Right forelimb (tissue), 1 donor: Measurements from ENCODE around the gene NINJ1.

ENCODE experiments used
- DNase-seq: peaks from one replicate; pipeline ENCODE4 v3.0.0-alpha.2; 2018

Gene NINJ1

GRCh38 chr9:93086447-93087224 is 47.4 kb downstream of the NINJ1 start:
- DNase-seq = peak; percentile 30

DNA sequence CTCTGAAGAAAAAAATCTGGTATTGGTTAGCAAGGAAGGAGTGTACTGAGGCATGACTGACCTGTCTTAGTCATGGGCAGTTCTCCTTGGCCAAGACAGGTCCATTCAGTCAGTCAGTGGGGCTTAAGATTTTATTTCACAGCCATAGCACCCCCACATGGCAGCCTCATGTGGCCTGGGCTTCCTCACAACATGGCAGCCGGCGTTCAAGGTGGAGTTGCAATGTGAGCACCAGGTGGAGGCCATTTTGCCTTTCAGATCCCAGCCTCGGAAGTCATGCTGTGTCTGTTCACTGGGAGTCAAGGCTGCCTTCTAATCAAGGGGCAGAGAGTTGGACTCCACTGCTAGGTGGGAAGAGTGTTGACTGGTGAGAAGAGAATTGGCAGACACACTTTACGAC is 48.4 kb downstream of the NINJ1 start:
- DNase-seq = peak; percentile 11

GRCh38 chr9:93084471-93084881 is 49.6 kb downstream of the NINJ1 start:
- peak; percentile 28 for DNase-seq

GRCh38 chr9:93083592-93084470 is 50.2 kb downstream of the NINJ1 start:
- peak; percentile 30 for DNase-seq

- peak; percentile 46 for DNase-seq
Measured at GRCh38 chr9:93082841-93083411, 51.1 kb downstream of the NINJ1 start.

DNA sequence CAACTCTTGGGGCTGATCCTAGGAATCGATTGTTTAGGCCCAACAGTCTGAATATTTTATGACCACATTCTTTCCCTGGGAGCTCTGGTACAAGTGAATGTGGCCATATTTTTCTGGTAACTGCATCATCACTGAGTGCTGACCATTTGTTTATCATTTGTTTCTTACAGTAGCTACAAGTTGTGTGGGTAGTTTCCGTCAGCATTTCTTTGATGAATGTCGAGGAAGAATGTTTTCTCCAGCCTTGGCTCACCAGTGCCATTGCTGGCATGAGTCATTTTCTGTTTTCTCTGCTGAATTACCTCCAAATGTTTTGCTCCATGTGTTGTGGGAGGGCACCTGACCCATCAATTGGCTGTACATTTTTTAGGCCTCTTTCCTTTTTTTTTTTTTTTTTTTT is 52.1 kb downstream of the NINJ1 start:
- peak; percentile 9 for DNase-seq

DNA sequence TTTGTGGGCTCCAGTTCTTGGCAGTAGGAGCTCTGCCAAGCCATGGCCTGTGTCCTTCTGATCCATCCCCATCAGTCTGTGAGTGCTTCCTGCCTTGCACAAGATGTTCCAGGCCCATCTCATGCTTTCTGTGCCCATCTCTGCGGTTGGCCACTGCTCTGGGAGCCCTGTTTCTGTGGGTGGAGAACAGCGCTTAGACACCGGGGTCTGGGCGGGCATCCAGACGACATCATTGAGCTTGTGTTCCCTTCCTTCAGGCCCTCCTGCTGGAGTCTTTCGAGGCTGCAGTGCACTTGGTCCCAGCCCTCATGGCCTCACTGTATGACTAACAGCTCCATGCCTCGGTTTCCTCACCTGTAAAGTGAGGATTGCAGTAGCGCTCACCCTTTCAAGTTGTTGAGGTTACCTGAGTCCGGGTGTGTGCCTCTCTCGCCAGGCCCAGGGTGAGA is 52.9 kb downstream of the NINJ1 start:
- peak; percentile 39 for DNase-seq

GRCh38 chr9:93080406-93080805 is 53.6 kb downstream of the NINJ1 start:
- peak; percentile 27 for DNase-seq

- DNase-seq = no peak
Measured at GRCh38 chr9:93079371-93079770, 54.7 kb downstream of the NINJ1 start.

- no peak for DNase-seq
Measured at GRCh38 chr9:93077811-93078210, 56.2 kb downstream of the NINJ1 start.

- no peak for DNase-seq
Measured at GRCh38 chr9:93077367-93077766, 56.7 kb downstream of the NINJ1 start.

DNA sequence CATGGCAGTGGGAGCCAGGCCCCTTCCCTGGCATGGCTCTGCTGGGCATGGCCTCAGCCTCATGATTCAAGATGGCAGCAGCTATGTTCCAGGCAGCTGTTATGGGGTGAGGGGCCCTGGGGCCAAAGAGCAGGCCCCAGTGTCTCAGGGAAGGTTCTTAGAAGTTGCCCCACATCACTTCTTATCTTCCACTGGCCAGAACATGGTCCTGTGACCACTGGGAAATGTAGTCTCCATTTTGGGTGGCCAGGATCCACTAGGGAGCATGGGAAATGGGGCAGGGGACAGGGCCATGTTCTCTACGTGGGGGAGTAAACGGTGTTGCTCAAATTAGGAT is 57.3 kb downstream of the NINJ1 start:
- no peak for DNase-seq

- no peak for DNase-seq
Measured at GRCh38 chr9:93076101-93076791, 57.8 kb downstream of the NINJ1 start.

GRCh38 chr9:93072383-93072795 is 61.7 kb downstream of the NINJ1 start:
- DNase-seq = no peak
